Activated T-helper 9 cell treated with anti-CD3 and anti-CD28 coated beads, Interleukin-2, amount 50 U/mL, for 16 hours (primary cell): Measurements from ENCODE around the gene MRGPRG.
"Not testable (repeated sequence)": the region's sequence is repeated elsewhere in the genome, so short reads cannot be mapped to it uniquely, and the experiment has no call there.

Source experiments
- DNase-seq: peaks from one replicate; pipeline ENCODE4 v3.0.0-alpha.2; 2020; ENCODE audit warnings: low read depth

MRGPRG gene

GRCh38 chr11:3173795-3174194, 44.8 kb downstream of the MRGPRG start:
- no peak for DNase-seq

- DNase-seq = no peak
Measured at GRCh38 chr11:3171931-3172560, 46.6 kb downstream of the MRGPRG start.

- DNase-seq = no peak
Measured at GRCh38 chr11:3170756-3171650, 47.6 kb downstream of the MRGPRG start.

DNA sequence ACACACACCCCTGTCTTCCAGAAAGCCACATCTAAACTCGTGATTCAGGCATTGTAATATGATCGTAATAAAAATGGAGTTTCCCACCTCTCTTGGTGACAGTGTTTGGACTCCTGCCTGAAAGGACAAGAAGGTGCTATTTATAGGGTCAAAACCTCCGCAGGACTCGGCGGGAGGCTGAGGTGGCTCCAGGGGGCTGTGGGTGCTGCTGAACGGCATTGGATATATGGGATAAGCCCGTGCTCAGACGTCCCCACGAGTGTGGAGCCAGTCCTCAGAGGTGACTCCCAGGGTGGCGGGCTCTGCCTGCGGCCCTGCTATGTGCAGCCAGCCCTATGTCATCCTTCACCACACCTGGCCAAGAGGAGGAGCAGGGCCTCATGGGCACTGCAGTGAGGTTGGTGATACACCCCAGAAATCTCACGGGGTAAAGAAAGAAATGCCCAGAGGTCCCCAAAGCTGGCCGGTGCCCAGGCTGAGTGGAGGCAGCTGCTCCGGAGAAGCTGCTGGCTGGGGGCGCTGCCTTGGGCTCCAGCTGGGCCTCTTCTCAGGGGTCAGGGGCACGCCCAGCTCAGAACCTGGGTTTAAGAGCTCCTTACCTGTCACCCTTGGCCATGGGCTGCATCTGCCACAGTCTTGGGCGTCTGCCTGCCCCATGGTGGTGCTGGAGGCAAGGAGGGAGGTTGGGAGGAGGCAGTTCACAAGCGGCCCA, 48.4 kb downstream of the MRGPRG start:
- no peak for DNase-seq

GRCh38 chr11:3169255-3170043, 49.2 kb downstream of the MRGPRG start:
- DNase-seq = no peak

DNA sequence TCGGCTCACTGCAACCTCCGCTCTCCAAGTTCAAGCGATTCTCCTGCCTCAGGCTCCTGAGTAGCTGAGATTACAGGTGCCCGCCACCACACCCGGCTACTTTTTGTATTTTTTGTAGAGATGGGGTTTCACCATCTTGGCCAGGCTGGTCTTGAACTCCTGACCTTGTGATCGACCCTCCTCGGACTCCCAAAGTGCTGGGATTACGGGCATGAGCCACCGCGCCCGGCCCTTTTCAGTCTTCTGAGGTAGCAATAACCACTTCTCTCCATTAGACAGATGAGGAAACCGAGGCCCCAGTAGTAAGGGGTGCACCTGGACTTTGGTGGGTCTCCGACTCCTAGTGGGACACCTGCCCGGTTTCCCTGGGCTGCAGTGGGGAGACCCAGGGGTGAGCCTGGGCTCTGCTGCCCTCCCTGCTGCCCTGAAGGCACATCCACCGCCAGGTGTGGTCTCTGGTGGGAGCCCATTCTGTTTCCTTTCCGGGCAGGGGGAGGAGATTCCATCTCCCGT, 49.8 kb downstream of the MRGPRG start:
- DNase-seq = not testable (repeated sequence)
